Activated B cell treated with CpG ODN at 0.5 μM for 24 hours (primary cell): Measurements from ENCODE around the gene SLC37A2. TPM values are rescaled to one million over a fixed set of nuclear protein-coding genes. Genes with fewer than 3 reads are reported as not detected.

ENCODE experiments used
- ATAC-seq: fragments of 200-7000 bp; cut with Tn5 transposase; one replicate; pipeline ENCODE4 v1.10.0; 2021; ENCODE audit warnings: low read depth, mild to moderate bottlenecking, moderate library complexity
- CTCF ChIA-PET: fragments of 350-600 bp; sonication (Branson Sonifier 250); formaldehyde crosslinking; loops from one replicate; lab custom pipeline; 2021; ENCODE audit warnings: antibody characterized with exemption; lab: Charles Lee
- POLR2A ChIA-PET: fragments of 350-600 bp; sonication (Branson Sonifier 250); formaldehyde crosslinking; loops from one replicate; lab custom pipeline; 2021; ENCODE audit warnings: antibody characterized with exemption; lab: Charles Lee
- DNase-seq: peaks from one replicate; pipeline ENCODE4 v3.0.0; 2022
- H3K27ac Mint-ChIP-seq: one replicate; pipeline ENCODE4 v1.8.0; 2020; ENCODE audit warnings: mixed read lengths
- H3K27me3 Mint-ChIP-seq: one replicate; pipeline ENCODE4 v1.8.0; 2021; ENCODE audit warnings: mixed read lengths
- H3K36me3 Mint-ChIP-seq: one replicate; pipeline ENCODE4 v1.8.0; 2021; ENCODE audit warnings: low read depth, mixed read lengths
- H3K4me1 Mint-ChIP-seq: one replicate; pipeline ENCODE4 v1.8.0; 2021; ENCODE audit warnings: mixed read lengths
- H3K4me3 Mint-ChIP-seq: one replicate; pipeline ENCODE4 v1.8.0; 2020; ENCODE audit warnings: mild to moderate bottlenecking, mixed read lengths
- H3K9me3 Mint-ChIP-seq: one replicate; pipeline ENCODE4 v1.8.0; 2020; ENCODE audit warnings: mixed read lengths
- intact Hi-C: fragments of 100-400 bp; cut with micrococcal nuclease; formaldehyde crosslinking; loops from one replicate; pipeline ENCODE4 v1.15.1; 2024
- total RNA-seq: library from RNA; stranded (reverse); gene quantifications from 2 replicates; pipeline ENCODE4 v1.2.3, GENCODE V29; 2022
- TF ChIP-seq, protein P1 (sequence below): fragments of 200-600 bp; IDR thresholded peaks from one replicate; pipeline ENCODE4 v1.8.0; 2022; ENCODE audit warnings: antibody characterized with exemption, mild to moderate bottlenecking

SLC37A2 gene
- total RNA-seq, 1 donor from 2014 or later: 27.5 TPM

DNA sequence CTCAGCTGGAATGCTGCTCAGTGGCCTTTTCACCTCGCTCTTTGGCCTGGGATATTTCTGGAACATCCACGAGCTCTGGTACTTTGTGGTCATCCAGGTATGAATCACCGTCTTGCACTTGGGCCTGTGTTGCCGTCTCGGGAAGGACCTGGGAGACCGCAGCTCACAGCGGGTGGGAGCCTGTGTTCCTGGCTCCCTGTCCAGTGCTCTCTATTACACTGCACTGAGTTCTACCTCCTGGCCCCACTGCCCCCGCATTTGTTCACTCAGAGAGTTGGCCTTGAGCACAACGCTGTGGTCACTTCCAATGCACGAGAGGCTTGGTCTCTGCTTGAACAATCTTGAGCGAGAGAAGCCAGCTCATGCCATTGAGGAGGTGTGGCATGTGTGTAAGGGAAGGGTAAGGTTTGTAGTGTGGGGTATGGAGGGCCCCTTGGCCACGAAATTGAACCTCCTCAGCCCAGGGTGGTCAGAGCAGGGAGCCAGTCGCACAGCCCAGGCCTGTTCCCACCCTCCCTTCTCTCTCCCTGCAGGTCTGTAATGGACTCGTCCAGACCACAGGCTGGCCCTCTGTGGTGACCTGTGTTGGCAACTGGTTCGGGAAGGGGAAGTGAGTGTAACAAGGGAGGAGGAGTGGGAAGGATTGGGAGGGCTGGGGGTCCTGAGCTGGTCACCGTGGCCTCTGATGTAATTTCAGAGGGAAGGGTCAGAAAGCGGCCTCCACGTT is 16.2 kb downstream of the SLC37A2 start:
- intact Hi-C loops: loop anchor here (10.0 kb wide), 1 partner anchor 455 kb away; the partner anchor contains the start of gene TBRG1
- no peak for DNase-seq
- H3K4me1 Mint-ChIP-seq: peaks cover 5% of the 10 kb centered on the region
- no peaks in the 10 kb centered on the region for H3K9me3 Mint-ChIP-seq
- TF ChIP-seq, protein P1, sequence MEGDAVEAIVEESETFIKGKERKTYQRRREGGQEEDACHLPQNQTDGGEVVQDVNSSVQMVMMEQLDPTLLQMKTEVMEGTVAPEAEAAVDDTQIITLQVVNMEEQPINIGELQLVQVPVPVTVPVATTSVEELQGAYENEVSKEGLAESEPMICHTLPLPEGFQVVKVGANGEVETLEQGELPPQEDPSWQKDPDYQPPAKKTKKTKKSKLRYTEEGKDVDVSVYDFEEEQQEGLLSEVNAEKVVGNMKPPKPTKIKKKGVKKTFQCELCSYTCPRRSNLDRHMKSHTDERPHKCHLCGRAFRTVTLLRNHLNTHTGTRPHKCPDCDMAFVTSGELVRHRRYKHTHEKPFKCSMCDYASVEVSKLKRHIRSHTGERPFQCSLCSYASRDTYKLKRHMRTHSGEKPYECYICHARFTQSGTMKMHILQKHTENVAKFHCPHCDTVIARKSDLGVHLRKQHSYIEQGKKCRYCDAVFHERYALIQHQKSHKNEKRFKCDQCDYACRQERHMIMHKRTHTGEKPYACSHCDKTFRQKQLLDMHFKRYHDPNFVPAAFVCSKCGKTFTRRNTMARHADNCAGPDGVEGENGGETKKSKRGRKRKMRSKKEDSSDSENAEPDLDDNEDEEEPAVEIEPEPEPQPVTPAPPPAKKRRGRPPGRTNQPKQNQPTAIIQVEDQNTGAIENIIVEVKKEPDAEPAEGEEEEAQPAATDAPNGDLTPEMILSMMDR: no peak
- H3K4me3 Mint-ChIP-seq: no peak overlapping the region
- no peaks in the 10 kb centered on the region for H3K27me3 Mint-ChIP-seq
- H3K27ac Mint-ChIP-seq: no peak overlapping the region
- ATAC-seq: no peak
- POLR2A ChIA-PET: no interaction called here
- peaks cover 5% of the 10 kb centered on the region for H3K36me3 Mint-ChIP-seq
- CTCF ChIA-PET: interaction anchor here (0.6 kb wide), 1 partner anchor 11 kb away, joined by 3 read pairs; no protein-coding TSS in a partner anchor

DNA sequence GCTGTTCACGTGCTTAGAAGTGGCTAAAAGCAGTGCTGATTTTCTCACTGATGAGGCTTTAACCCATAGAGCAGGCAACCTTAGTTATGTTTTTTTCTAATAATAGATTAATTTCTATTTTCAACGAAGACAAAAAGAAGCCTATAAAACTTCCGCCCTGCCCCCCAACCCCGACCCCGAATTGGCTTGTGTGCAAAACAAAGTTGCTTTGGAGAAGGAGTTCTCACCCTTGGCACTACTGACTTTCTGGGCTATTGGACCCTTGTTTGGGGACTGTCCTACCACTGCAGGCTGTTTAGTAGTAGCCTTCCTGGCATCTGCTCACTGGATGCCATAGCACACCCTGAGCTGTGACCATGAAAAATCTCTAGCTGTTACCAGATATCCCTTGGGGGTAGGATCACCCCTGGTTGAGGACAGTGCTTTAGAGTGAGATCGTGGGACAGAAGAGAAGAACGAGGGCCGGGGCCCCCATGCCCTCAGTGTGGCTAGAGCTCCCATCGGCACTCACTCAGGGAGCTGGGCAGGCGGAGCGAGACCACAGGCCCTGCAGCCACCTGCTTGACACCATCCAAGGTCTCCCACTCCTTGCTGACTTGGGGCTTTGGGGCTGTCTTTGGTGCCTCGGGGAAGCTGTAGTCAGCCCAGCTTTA is 16.9 kb downstream of the SLC37A2 start:
- TF ChIP-seq, protein P1: no peak
- POLR2A ChIA-PET: no interaction called here
- Mint-ChIP-seq H3K36me3 (peaks cover 6% of the 10 kb centered on the region), H3K9me3 (no peaks in the 10 kb centered on the region), H3K4me3 (no peak overlapping the region), H3K27me3 (no peaks in the 10 kb centered on the region), H3K27ac (no peak overlapping the region), H3K4me1 (no peaks in the 10 kb centered on the region)
- intact Hi-C loops: loop anchor here (10.0 kb wide), 1 partner anchor 455 kb away; the partner anchor contains the start of gene TBRG1
- CTCF ChIA-PET: no interaction called here
- DNase-seq (no peak), ATAC-seq (no peak)

DNA sequence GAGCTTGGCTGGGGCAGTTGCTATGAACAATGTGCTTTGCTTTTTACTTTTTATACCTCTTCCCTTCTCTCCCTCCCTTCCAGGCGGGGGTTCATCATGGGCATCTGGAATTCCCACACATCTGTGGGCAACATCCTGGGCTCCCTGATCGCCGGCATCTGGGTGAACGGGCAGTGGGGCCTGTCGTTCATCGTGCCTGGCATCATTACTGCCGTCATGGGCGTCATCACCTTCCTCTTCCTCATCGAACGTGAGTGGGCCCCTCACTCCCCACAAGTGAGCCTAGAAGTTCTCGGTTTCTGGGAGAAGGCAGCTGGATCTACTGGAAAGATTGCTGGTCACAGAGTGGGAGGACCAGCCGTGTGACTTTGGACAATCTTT is 17.4 kb downstream of the SLC37A2 start:
- TF ChIP-seq, protein P1: no peak
- Mint-ChIP-seq H3K27ac (no peak overlapping the region), H3K36me3 (peaks cover 9% of the 10 kb centered on the region), H3K4me1 (no peaks in the 10 kb centered on the region), H3K4me3 (no peak overlapping the region), H3K27me3 (no peaks in the 10 kb centered on the region), H3K9me3 (no peaks in the 10 kb centered on the region)
- DNase-seq (no peak), ATAC-seq (no peak)
- CTCF ChIA-PET: no interaction called here
- intact Hi-C loops: no loop called here
- POLR2A ChIA-PET: no interaction called here

DNA sequence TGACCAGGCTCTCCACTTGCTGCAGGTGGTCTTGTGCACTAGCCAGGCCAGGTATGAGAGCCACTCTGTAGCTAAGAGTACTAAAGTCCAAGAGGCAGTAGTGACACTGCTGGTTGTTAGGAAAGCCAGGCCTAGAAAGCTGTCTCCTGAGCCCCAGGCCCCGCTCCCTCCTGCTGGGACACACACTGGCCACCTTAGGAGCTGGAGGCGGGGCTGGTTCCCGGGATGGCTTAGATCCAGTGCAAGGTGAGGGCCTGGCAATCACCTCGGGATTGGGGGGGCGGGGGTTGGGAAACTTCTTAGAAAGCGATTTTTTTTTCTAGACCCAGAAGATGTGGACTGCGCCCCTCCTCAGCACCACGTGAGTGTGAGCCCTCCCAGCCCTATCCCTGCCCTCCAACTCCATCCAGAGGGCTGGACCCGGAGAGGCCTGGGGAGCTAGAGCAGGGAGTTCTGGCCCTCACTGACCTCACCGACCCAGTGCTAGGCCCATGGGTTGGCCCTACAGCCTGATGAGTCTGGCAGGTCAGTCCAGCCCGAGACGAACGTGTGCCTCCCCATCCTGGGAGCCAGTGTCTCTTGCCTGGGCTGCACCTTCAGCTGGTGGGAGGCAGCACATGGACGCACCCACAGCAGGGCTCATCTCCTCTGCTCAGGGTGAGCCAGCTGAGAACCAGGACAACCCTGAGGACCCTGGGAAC is 18.1 kb downstream of the SLC37A2 start:
- TF ChIP-seq, protein P1: no peak
- H3K4me1 Mint-ChIP-seq: no peaks in the 10 kb centered on the region
- H3K9me3 Mint-ChIP-seq: no peaks in the 10 kb centered on the region
- H3K27ac Mint-ChIP-seq: no peak overlapping the region
- ChIA-PET CTCF (no interaction called here), POLR2A (no interaction called here)
- peaks cover 13% of the 10 kb centered on the region for H3K36me3 Mint-ChIP-seq
- intact Hi-C loops: no loop called here
- no peak for DNase-seq
- H3K4me3 Mint-ChIP-seq: no peak overlapping the region
- ATAC-seq: no peak
- H3K27me3 Mint-ChIP-seq: no peaks in the 10 kb centered on the region

DNA sequence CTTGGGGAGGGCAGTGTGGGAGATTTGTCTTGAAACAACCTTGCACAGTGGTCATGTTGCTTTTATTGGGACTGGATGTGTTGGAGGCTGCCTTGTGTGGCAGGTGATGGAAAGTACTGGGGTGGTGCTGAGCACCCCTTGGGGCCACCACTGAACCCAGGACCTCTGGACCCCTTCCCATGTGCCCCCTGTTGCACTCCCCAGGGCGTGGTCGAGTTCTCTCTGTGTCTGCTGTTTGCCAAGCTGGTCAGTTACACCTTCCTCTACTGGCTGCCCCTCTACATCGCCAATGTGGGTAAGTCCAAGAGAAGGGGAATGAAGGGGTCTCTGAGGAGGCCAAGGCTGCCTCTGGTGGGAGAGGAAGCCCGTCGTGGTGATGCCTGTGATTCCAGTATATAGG is 18.9 kb downstream of the SLC37A2 start:
- no peaks in the 10 kb centered on the region for H3K27me3 Mint-ChIP-seq
- no peaks in the 10 kb centered on the region for H3K4me1 Mint-ChIP-seq
- TF ChIP-seq, protein P1: no peak
- H3K4me3 Mint-ChIP-seq: no peak overlapping the region
- no peak overlapping the region for H3K27ac Mint-ChIP-seq
- peaks cover 14% of the 10 kb centered on the region for H3K36me3 Mint-ChIP-seq
- ChIA-PET POLR2A (interaction anchor here (0.7 kb wide), 1 partner anchor 11 kb away, joined by 3 read pairs; no protein-coding TSS in a partner anchor), CTCF (interaction anchor here (1.3 kb wide), 1 partner anchor 9 kb away, joined by 4 read pairs; no protein-coding TSS in a partner anchor)
- ATAC-seq (no peak), DNase-seq (no peak)
- no peaks in the 10 kb centered on the region for H3K9me3 Mint-ChIP-seq
- intact Hi-C loops: no loop called here
